Stimulated activated CD4-positive, alpha-beta T cell treated with anti-CD3 and anti-CD28 coated beads, Interleukin-15, amount 100 ng/mL, for 48 hours (primary cell): Measurements from ENCODE around the gene SLC25A5.
A peak's percentile ranks its signal among the peaks of the same experiment; 100 is the strongest.
"Not testable (repeated sequence)": the region's sequence is repeated elsewhere in the genome, so short reads cannot be mapped to it uniquely, and the experiment has no call there.

Source experiments
- DNase-seq, 2 donors: peaks; one replicate each; pipeline ENCODE4 v3.0.0-alpha.2; 2020; ENCODE audit warnings: low read depth in 2 of 2

Gene SLC25A5

GRCh38 chrX:119477812-119478232, 9.6 kb downstream of the SLC25A5 start:
- DNase-seq = no peak

DNA sequence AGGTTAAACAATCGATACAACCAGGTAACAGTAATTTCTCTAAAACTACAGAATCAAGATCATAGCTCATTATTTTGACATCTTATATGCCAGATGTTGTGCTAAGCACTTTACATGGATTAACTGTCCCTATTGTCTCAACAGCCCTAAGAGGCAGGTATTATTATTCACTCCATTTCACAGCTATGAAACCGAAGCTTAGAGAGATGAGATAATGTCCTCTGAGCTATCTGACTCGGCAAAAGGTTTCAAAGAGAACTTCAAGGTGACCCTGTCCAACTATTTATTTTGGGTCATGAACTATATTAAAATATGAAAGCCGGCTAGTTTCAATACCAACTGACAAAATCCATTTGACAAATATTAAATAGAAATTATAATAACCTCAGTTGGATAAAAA, 10.3 kb downstream of the SLC25A5 start:
- no peak for DNase-seq

- DNase-seq = no peak
These were observed 11.6 kb downstream of the SLC25A5 start for GRCh38 chrX:119479845-119480244.

- no peak for DNase-seq
These were observed 13.1 kb downstream of the SLC25A5 start for GRCh38 chrX:119481323-119481801.

GRCh38 chrX:119482041-119482440, 13.8 kb downstream of the SLC25A5 start:
- no peak for DNase-seq

DNA sequence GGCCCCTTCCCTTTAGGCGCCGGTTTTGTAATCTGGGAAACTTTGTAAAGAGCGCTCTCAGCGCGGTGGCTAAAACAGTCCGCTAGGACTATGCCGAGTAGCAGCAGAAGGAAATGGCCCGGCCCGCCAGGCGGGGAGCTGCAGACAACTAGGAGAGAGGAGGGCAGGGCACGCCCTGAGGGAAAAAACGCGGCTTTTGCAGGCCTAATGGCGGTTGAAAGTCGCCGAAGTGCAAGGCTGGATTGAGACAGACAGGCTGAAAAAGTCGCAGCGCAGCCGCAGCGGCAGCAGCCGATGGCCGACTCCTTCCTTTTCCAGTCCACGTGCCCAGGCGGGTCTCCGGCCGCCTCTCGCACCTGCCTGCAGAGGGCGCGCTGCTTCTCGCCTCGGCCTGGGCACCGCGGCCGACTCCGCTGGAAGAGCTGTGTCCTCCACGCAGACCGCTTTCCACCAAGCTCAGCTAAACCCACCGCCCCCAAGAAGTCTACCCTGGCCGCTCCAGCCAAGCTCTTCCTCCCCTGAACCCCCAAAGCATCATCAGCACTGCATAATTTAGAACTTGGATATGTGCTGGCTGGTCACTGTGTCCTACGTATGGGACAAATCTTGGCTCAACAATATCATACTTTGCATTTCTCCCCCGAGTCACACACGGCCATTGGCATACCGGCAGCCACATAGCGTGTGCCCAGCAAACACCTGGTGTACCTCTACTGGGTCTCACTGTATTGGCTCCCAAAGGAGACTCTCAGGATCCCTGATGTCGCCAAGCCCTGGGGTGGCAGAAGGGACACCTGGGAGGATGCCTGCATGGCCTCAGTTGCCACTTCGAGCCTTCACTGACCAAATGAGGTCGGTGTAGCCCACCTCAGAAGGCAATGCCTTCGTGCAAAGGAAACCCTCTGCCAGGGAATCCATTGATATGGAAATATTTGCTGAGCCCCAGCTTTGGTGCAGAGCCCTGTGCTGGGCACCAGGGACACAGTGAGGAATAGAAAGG, 14.5 kb downstream of the SLC25A5 start:
- peak; percentile 48 to 55 for DNase-seq

DNA sequence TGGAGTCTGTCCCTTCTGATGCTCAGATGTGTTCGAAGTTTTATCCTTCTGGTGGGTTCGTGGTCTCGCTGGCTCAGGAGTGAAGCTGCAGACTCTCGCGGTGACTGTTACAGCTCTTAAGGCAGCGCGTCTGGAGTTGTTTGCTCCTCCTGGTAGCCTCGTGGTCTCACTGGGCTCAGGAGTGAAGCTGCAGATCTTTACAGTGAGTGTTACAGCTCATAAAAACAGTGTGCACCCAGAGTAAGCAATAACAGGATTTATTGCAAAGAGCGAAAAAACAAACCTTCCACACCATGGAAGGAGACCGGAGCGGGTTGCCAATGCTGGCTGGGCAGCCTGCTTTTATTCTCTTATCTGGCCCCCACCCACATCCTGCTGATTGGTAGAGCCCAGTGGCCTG, 18.5 kb downstream of the SLC25A5 start:
- no peak for DNase-seq

DNA sequence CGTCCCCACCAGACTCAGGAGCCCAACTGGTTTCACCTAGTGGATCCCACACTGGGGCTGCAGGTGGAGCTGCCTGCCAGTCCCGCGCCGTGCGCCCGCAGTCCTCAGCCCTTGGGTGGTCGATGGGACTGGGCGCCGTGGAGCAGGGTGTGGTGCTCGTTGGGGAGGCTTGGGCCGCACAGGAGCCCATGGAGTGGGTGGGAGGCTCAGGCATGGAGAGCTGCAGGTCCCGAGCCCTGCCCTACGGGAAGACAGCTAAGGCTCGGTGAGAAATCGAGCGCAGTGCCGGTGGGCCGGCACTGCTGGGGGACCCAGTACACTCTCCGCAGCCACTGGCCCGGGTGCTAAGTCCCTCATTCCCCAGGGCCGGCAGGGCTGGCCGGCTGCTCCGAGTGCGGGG, 19.5 kb downstream of the SLC25A5 start:
- DNase-seq = not testable (repeated sequence)

DNA sequence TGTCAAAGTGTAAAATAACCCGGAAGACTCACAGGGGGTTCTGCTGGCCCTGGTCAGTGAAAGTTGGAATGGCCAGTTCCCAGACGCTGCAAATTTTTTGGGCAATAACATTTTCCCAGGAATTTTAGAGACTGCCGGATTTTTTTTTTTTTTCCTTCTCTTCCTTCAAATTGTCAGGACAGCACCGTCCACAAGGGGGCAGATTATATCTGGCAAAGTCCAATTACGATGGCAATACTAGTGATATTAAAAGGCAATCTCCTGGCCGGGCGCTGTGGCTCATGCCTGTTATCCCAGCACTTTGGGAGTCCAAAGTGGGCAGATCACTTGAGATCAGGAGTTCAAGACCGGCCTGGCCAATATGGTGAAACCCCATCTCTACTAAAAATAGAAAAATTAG, 20.5 kb downstream of the SLC25A5 start:
- DNase-seq = no peak

- DNase-seq = no peak
These were observed 21.2 kb downstream of the SLC25A5 start for GRCh38 chrX:119489212-119490074.

- DNase-seq = no peak
These were observed 24.2 kb downstream of the SLC25A5 start for GRCh38 chrX:119492463-119492862.

DNA sequence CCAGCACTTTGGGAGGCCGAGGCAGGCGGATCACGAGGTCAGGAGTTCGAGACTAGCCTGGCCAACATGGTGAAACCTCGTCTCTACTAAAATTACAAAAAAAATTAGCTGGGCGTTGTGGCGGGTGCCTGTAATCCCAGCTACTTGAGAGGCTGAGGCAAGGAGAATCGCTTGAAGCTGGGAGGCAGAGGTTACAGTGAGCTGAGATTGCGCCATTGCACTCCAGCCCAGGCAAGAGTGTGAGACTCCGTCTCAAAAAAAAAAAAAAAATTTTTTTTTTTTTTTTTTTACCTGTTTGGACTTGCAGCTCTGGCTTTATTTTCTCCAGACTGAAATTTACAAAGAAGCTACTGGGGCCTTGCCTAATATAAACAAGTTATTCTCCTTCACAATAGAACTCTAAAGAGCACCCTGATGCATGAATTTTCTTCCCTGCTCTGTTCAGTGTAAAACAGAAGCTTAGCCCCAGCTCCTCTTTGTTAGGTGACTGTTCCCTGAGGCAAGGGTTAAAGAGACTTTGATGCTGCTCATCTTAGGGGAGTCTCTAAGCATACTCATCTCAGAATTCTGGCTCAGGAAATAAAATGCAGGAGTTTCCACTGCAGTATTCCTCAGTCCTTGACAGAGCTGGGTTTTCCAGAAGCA, 25.7 kb downstream of the SLC25A5 start:
- not testable (repeated sequence) for DNase-seq

DNA sequence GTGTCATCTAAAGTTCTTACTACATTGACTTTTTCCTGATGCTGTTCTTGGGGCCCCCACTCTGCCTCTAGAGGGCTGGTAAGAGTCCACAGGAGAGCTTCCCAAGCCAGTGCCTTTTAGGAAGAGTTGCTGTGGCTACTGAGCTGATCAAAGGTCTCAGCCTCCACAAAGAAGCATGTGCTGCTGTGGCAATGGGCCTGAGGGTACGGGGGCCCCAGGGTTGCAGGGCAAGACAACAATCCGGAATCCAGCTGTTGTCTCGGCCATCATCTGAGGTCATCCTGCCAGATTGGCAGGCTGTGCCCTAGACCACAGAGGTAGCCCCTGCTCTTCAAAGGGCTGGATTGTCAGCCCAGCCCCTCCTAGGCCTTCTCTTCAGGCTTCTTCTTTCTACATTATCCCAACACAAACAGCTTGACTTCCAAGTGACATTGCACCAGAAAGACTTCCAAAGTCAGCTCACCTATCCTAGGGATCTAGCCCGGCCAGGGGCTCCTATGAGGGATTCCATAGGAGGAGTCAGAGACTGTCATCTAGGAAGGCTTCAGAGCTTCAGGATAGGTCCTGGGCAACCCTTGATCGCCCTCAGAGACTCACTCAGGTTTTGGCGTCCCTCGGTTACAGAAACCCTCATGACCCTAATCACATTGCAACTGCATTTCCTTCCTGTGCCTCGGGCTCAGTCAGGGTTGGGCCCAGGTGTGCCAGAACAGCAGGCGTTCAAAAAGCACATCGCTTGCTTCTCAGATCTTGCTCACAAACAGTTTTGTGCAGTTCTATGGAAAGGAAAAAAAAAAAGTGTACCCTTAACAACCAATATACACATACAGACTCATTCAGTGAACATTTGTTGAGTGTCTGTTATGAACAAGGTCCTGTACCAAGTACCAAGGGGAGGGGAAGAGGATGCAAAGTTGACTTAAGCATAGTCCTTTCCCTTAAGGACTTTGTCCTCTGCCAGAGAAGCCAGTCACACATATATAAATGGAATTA, 27.8 kb downstream of the SLC25A5 start:
- DNase-seq = no peak

DNA sequence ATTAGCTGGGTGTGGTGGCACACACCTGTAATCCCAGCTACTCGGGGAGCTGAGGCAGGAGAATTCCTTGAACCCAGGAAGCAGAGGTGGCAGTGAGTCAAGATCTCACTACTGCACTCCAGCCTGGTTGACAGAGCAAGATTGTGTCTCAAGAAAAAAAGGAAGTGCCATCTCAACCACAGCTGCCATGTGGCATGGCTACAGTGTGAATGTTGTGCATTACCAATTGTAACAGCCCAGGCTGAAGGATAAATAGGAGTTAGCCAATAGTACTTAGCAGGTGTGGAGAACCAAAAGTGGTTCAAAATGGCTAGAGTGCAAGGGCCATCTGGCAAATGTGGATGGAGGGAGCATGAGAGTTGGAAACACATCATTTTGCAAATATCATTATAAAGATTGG, 28.9 kb downstream of the SLC25A5 start:
- DNase-seq = no peak

DNA sequence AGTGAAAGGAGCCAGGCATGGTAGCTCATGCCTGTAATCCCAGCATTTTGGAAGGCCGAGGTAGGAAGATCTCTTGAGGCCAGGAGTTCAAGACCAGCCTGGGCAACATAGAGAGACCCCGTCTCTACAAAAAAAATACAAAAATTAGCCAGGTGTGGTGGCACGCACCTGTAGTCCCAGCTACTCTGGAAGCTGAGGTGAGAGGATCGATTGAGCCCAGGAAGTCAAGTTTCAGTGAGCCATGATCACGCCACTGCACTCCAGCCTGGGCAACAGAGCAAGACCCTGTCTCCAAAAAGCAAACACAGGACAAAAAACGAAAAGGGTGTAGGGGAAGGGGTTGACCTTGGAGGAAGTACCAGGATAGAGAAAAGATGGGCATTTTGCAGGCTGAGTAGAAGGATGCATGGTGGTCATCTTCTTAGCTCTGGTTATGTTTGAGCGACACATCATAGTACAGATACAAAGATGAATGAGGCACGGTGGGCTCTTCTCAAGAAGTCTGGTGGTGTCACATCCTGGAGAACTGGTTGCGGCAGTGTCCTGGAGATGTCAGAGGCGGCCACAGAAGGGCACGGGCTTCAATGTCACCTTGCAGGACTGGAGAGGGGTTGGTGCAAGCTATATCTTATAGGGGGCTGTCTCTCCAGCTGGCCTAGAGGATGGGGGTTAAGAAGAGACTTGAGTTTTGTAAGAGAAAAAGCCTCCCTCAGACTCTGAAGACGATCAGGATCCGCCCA, 32.0 kb downstream of the SLC25A5 start:
- DNase-seq = no peak

DNA sequence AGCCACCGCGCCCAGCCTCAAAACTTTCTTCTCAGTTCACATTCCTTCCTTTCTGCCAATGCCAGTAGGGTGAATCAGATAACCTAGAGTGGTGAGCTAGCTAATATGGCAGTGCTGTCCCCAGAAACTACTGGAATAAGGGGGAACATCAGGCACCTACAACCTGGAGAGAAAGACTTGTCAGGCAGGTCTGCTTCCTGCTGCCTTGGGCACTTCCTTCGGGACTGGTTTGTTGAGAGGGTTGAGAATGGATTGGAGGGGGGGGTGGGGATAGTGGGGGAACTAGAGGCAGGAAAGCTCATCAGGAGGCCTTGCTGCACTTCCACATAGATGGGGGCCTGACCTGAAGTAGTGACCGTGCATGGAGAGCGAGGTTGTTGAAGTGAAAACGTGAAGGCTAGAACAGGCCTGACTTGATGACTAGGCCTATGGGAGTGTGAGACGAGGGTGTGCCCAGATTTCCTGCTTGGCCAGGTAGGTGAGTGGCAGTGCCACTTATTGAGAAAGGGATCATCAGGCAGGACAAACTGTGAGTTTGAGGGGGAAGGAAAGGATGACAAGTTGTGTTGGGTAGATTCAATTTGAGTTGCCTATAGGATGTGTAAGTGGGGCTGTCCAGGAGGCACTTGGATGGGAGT, 33.4 kb downstream of the SLC25A5 start:
- no peak for DNase-seq

DNA sequence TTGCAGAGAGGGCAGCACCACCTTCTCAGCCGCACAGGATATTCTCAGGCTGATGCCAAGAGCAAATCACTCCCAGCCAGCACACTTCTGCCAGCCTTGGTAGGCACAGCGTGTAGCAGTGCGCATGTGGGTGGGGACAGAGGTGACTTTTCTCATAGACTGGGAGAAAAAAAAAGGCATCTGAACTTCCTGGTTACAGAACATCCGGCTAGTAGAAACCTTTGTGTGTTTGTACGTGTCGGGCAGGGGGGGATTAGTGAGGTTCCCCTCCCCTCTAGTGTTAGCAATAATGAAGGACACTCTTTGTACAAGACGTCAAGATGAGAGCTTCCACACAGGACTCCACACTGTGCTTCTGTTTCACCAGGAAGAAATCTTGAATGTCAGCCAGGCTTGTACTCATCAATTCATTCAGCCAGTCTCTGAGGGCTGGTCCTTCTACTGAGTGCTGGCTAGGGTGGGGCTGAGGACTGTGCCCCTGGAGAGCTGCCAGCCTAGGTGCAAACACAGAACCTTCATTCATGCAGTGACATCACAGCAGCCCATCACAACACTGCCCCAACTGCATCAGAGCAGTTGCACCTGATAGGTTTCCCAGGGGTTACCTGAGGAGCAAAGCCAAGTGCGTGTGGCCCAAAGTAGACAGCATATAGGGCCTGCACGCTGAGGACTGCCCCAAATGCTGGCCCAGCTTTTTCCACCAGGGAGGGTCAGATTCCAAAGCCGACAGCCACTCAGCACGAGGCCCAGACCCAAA, 34.7 kb downstream of the SLC25A5 start:
- no peak for DNase-seq

GRCh38 chrX:119503484-119503861, 35.2 kb downstream of the SLC25A5 start:
- no peak for DNase-seq

GRCh38 chrX:119505145-119505544, 36.9 kb downstream of the SLC25A5 start:
- not testable (repeated sequence) for DNase-seq
